CD14-positive monocyte (primary cell): ENCODE data around the gene LCN9. TPM values are rescaled to one million over a fixed set of nuclear protein-coding genes. Genes with fewer than 3 reads are reported as not detected.
A peak's percentile ranks its signal among the peaks of the same experiment; 100 is the strongest.

Experiments
- DNase-seq, 3 donors: peaks; one replicate each; pipeline ENCODE4 v3.0.0-alpha.2; 2011 to 2022
- H2AFZ ChIP-seq: 2 replicates; pipeline ENCODE4 v1.6.0; 2012; ENCODE audit warnings: mild to moderate bottlenecking, low read depth, low read length, inconsistent platforms; ENCODE audit not compliant: insufficient read depth, poor library complexity, severe bottlenecking
- H3K27ac ChIP-seq, 2 donors: 1 replicate in 1 of 2; 2 replicates in 1 of 2; pipeline ENCODE4 v1.5.1; 2012 to 2013; ENCODE audit warnings: low read length in 2 of 2, control low read depth in 1 of 2, inconsistent platforms in 1 of 2, low read depth in 1 of 2, mild to moderate bottlenecking in 1 of 2
- H3K27me3 ChIP-seq, 2 donors: one replicate each; pipeline versions ENCODE4 v1.6.0 to v1.6.1; 2011 to 2013; ENCODE audit warnings: low read length in 2 of 2; ENCODE audit not compliant: control insufficient read depth in 2 of 2, insufficient read depth in 2 of 2
- H3K36me3 ChIP-seq, 2 donors: replicated peaks in 1 of 2; 1 replicate in 1 of 2; 2 replicates in 1 of 2; pipeline versions ENCODE4 v1.5.1 to v1.6.1; 2012 to 2013; ENCODE audit warnings: low read length in 2 of 2, control low read depth in 1 of 2, inconsistent platforms in 1 of 2, mild to moderate bottlenecking in 1 of 2; ENCODE audit not compliant: insufficient read depth in 2 of 2, control insufficient read depth in 1 of 2
- H3K4me1 ChIP-seq, 2 donors: 1 replicate in 1 of 2; 2 replicates in 1 of 2; pipeline versions ENCODE4 v1.5.1 to v1.6.1; 2012 to 2013; ENCODE audit warnings: low read length in 2 of 2, control low read depth in 1 of 2, inconsistent platforms in 1 of 2, mild to moderate bottlenecking in 1 of 2, moderate library complexity in 1 of 2; ENCODE audit not compliant: insufficient read depth in 2 of 2, control insufficient read depth in 1 of 2
- H3K4me2 ChIP-seq: replicated peaks from 2 replicates; pipeline ENCODE3; 2012; ENCODE audit warnings: low read length, moderate library complexity, mild to moderate bottlenecking; ENCODE audit not compliant: poor library complexity, severe bottlenecking; ENCODE audit errors: extremely low read depth
- H3K4me3 ChIP-seq, 3 experiments: fragments of 200-600 bp in 1 of 3; sonication (generic) in 1 of 3; replicated peaks in 1 of 3; 1 replicate in 2 of 3; 2 replicates in 1 of 3; pipeline ENCODE4 v1.5.1; 2011 to 2013; ENCODE audit warnings: low read length in 3 of 3, mild to moderate bottlenecking in 3 of 3, control low read depth in 2 of 3, low read depth in 2 of 3, inconsistent platforms in 1 of 3, moderate library complexity in 1 of 3
- H3K79me2 ChIP-seq: 2 replicates; pipeline ENCODE4 v1.6.0; 2012; ENCODE audit warnings: mild to moderate bottlenecking, control low read depth, inconsistent platforms, low read length, moderate library complexity; ENCODE audit not compliant: insufficient read depth
- H3K9ac ChIP-seq: 2 replicates; pipeline ENCODE4 v1.6.0; 2017; ENCODE audit warnings: low read length, mild to moderate bottlenecking; ENCODE audit not compliant: insufficient read depth, poor library complexity, severe bottlenecking
- H3K9me3 ChIP-seq, 2 donors: replicated peaks in 1 of 2; 1 replicate in 1 of 2; 2 replicates in 1 of 2; pipeline versions ENCODE4 v1.5.1 to v1.6.1; 2012 to 2013; ENCODE audit warnings: low read length in 2 of 2, control low read depth in 1 of 2; ENCODE audit not compliant: control insufficient read depth in 1 of 2, insufficient read depth in 1 of 2
- H4K20me1 ChIP-seq: 2 replicates; pipeline ENCODE4 v1.6.0; 2012; ENCODE audit warnings: mild to moderate bottlenecking, low read length, control low read depth, moderate library complexity; ENCODE audit not compliant: insufficient read depth
- H3K27ac Mint-ChIP-seq, 7 donors: one replicate each; pipeline ENCODE4 v1.8.0; 2020; ENCODE audit warnings: mild to moderate bottlenecking in 7 of 7, mixed read lengths in 7 of 7, moderate library complexity in 6 of 7, inconsistent platforms in 2 of 7
- H3K27me3 Mint-ChIP-seq, 3 donors: one replicate each; pipeline ENCODE4 v1.8.0; 2021 to 2022; ENCODE audit warnings: low read depth in 3 of 3, mild to moderate bottlenecking in 3 of 3, mixed read lengths in 3 of 3, moderate library complexity in 3 of 3, inconsistent platforms in 1 of 3
- H3K36me3 Mint-ChIP-seq, 2 donors: one replicate each; pipeline ENCODE4 v1.8.0; 2020; ENCODE audit warnings: mixed read lengths in 2 of 2, inconsistent platforms in 1 of 2, mild to moderate bottlenecking in 1 of 2
- H3K4me1 Mint-ChIP-seq: one replicate; pipeline ENCODE4 v1.8.0; 2020; ENCODE audit warnings: mild to moderate bottlenecking, mixed read lengths
- H3K4me3 Mint-ChIP-seq, 2 donors: one replicate each; pipeline ENCODE4 v1.8.0; 2020; ENCODE audit warnings: mild to moderate bottlenecking in 2 of 2, mixed read lengths in 2 of 2, moderate library complexity in 1 of 2
- H3K9me3 Mint-ChIP-seq, 7 donors: one replicate each; pipeline ENCODE4 v1.8.0; 2020 to 2022; ENCODE audit warnings: mixed read lengths in 7 of 7, mild to moderate bottlenecking in 6 of 7, moderate library complexity in 6 of 7, inconsistent platforms in 2 of 7
- WGBS: methylation state at CpG from one replicate; pipeline ENCODE4 v1.1.5; 2013; ENCODE audit warnings: missing lambda C conversion rate; ENCODE audit not compliant: insufficient coverage; 5-methylcytosine and 5-hydroxymethylcytosine counted together
- intact Hi-C, 2 donors: fragments of 100-400 bp; cut with micrococcal nuclease; formaldehyde crosslinking; loops; one replicate each; pipeline versions ENCODE4 v1.15.0 to v1.15.1; 2023
- polyA plus RNA-seq, 3 donors: library from polyadenylated mRNA; depleted of rRNA in 1 of 3; unstranded in 2 of 3; stranded (reverse) in 1 of 3; fragments of 300-500 nt in 2 of 3; fragments of >200 nt in 1 of 3; fragmentation: Illumina TruSeq in 2 of 3; gene quantifications; 1 replicate in 2 of 3; 2 replicates in 1 of 3; pipeline ENCODE4 v1.2.3, GENCODE V29; 2012 to 2021
- TF ChIP-seq, protein P1 (sequence below): fragments of 200-600 bp; IDR thresholded peaks from one replicate; pipeline ENCODE4 v1.8.0; 2022; ENCODE audit warnings: antibody characterized with exemption, mild to moderate bottlenecking

Gene LCN9
- polyA plus RNA-seq, 3 donors = not detected

DNA sequence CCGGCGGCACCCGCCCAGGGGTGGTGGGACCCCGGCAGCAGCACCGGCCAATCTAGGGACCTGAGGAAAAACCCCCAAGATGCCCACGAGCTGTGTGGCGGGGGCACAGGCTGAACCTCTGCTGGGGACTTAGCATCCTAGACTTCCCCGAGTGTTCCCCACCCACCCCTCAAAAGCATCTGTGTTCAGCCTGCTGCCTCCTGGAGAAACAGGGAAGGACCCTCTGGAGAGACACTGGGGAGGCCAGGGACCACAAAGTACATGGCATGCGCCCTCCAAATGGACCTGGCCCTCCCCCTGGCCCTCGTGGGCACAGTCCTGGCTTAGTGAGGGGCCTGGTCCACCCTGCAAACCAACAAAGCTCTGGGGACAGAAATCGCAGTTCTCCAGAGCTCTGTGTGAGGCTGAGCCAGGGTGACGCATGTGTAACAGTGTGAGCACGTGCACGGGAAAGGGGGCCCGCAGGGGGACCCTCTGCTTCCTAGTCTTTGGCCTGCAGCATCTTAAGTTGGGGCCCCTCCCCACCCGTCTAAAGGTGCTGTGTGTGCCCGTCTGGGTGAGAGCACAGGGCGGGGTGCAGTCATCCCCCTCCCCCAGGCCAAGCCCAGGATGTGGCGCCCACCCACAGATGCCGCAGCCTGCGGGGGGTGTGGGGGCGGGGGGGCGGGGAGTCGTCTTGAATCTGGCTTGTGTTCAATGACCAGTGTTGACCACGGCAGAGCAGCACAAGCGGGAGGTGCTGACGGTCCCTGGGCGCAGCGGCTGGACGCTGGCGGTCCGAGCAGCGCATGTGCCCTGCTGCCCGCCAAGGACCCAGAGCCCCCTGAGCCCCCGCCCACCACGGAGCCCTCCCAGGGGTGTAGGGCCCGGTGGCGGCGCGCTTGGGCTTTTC lies 38.2 kb downstream of the LCN9 start:
- DNase-seq = no peak
- H3K4me3 Mint-ChIP-seq = no peak overlapping the region
- Histone ChIP-seq H3K9me3 (no peaks in the 10 kb centered on the region), H3K9ac (no peak overlapping the region), H3K4me1 (no peaks in the 10 kb centered on the region), H3K36me3 (no peaks in the 10 kb centered on the region), H4K20me1 (no peaks in the 10 kb centered on the region), H3K27me3 (peaks cover 0 to 8% of the 10 kb centered on the region in 2 donors), H2AFZ (no peak overlapping the region), H3K4me3 (no peak overlapping the region), H3K79me2 (no peaks in the 10 kb centered on the region), H3K4me2 (no peak overlapping the region), H3K27ac (no peak overlapping the region)
- no peaks in the 10 kb centered on the region for H3K36me3 Mint-ChIP-seq
- H3K27ac Mint-ChIP-seq = no peak overlapping the region
- peaks cover 0 to 2% (median 0%) of the 10 kb centered on the region in 7 donors for H3K9me3 Mint-ChIP-seq
- WGBS = 23% methylated on average over 27 of the region's 40 CpGs
- peaks cover 5 to 26% (median 7%) of the 10 kb centered on the region in 3 donors for H3K27me3 Mint-ChIP-seq
- intact Hi-C loops = loop anchor here in 1 of 2 donors (10.0 kb wide), 1 partner anchor 423 kb away; no protein-coding TSS in a partner anchor
- TF ChIP-seq, protein P1, sequence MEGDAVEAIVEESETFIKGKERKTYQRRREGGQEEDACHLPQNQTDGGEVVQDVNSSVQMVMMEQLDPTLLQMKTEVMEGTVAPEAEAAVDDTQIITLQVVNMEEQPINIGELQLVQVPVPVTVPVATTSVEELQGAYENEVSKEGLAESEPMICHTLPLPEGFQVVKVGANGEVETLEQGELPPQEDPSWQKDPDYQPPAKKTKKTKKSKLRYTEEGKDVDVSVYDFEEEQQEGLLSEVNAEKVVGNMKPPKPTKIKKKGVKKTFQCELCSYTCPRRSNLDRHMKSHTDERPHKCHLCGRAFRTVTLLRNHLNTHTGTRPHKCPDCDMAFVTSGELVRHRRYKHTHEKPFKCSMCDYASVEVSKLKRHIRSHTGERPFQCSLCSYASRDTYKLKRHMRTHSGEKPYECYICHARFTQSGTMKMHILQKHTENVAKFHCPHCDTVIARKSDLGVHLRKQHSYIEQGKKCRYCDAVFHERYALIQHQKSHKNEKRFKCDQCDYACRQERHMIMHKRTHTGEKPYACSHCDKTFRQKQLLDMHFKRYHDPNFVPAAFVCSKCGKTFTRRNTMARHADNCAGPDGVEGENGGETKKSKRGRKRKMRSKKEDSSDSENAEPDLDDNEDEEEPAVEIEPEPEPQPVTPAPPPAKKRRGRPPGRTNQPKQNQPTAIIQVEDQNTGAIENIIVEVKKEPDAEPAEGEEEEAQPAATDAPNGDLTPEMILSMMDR = no peak
- no peaks in the 10 kb centered on the region for H3K4me1 Mint-ChIP-seq

DNA sequence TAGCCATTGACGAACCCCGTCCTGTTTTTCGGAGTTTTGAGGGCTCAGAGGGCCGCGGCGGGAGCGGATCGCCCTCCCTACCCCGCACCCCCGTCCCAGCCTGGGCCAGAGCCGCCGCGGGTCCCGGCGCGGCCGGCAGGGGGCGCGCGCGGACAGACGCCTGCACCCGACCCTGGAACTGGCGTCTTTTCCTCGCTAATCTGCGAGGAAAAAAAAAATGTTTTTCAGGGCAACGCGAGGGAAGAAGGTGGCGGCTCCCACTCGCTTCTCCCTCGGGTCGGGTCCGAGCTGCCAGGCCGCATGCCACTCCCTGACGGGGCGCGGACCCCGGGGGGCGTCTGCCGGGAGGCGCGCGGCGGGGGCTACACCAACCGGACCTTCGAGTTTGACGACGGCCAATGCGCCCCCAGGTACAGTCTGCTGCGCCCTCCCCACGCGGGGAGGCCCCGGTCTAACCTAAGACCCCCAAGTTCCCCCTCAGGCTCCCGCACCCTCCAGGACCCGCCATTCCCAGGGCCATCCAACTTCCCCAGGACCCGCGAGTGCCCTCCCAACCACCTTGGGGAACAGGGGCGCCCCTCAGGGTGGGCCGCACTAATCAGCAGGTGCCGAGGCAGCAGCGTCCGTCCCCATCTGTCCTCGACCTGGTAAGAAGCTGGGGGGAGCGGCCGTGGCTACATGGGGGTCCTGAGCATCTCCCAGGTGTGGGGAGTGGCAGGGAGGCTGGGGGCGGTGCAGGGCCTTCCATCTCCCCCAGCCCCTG lies 39.0 kb downstream of the LCN9 start, which contains the start of gene KCNT1:
Gene KCNT1, plus strand, starts transcription at position 227 of the 763 bp plus-strand sequence. Its CDS starts 74 bp downstream, at position 301.
- Histone ChIP-seq H3K9me3 (no peaks in the 10 kb centered on the region), H3K4me3 (no peak within 1 kb of the TSS), H3K79me2 (no peaks in the 10 kb centered on the region), H3K27me3 (peaks cover 0 to 8% of the 10 kb centered on the region in 2 donors), H3K9ac (no peak within 1 kb of the TSS), H3K36me3 (no peaks in the 10 kb centered on the region), H3K4me1 (no peaks in the 10 kb centered on the region), H3K4me2 (no peak within 1 kb of the TSS), H2AFZ (no peak within 1 kb of the TSS), H3K27ac (no peak within 1 kb of the TSS), H4K20me1 (no peaks in the 10 kb centered on the region)
- peak in 2 of 3 donors; percentile 9 to 20 for DNase-seq
- Mint-ChIP-seq H3K9me3 (peaks cover 0 to 2% (median 0%) of the 10 kb centered on the region in 7 donors), H3K27ac (no peak within 1 kb of the TSS), H3K4me1 (no peaks in the 10 kb centered on the region), H3K27me3 (peaks cover 5 to 26% (median 7%) of the 10 kb centered on the region in 3 donors), H3K4me3 (no peak within 1 kb of the TSS), H3K36me3 (no peaks in the 10 kb centered on the region)
- TF ChIP-seq, protein P1 = peak; percentile 90
- 7% methylated on average over 55 of the region's 66 CpGs for WGBS
- intact Hi-C loops = loop anchor here in 1 of 2 donors (10.0 kb wide), 1 partner anchor 423 kb away; no protein-coding TSS in a partner anchor
